ENCODE results near the gene FGD2.

FGD2 gene

DNA sequence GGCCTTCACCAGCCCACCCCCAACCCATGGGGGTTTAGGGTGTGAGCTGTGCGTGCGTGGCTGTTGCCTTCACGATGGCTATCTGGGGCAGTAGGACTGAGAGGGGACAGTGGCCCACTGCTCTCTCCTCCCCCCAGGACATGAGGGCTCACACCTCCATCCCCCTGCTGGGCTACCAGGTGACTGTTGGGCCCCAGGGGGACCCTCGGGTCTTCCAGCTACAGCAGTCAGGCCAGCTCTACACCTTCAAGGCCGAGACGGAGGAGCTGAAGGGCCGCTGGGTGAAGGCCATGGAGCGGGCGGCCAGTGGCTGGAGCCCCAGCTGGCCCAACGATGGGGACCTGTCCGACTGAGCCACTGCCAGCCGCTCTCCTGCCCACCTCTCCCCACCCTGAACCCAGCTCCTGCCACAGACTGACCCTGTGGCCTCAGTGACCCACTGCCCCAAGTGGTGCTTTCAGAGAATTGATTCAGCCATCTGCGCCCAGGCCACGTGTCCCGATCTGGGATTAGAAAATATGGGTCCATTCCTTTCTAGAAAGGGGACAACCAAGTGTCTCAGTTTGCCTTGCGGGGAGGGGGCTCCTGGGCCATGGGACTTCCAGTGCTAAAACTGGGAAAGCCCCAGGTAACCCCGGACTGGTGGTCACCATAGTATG is 22.5 kb downstream of the FGD2 start:
- H3K4me3 ChIP-seq (replicated peaks in 1 of 2; ENCODE audit: low read depth in 2 of 2, low read length in 2 of 2) = no peak overlapping the region

DNA sequence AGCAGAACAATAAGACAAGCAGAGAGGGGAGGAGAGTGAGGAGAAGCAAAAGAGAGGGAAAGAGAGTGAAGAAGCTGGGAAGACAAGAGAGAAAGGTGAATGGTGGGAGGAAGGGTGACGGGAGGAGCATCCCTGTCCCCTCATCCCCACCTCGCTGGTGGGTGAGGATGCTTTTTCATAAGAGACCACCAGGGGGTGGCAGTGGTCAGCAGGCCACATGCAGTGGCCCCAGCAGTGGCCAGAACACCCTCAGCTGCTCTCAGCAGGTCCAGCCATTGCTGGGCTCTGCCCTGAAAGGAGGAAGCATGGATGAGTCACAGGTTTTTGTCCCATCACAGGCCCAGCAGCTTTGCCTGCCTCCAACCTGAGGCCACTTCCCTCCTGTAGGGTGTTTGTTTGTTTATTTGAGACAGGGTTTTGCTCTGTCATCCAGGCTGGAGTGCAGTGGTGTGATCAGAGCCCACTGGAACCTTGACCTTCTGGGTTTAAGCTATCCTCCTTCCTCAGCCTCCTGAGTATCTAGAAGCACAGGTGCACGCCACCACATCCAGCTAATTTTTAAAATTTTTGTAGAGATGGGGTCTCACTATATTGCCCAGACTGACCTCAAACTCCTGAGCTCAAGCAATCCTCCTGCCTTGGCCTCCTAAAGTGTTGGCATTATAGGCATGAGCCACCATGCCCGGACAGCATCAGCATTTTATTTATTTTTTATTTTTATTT is 24.0 kb downstream of the FGD2 start:
- peak; percentile 89 to 93 for DNase-seq (ENCODE audit: low read depth in 2 of 2)
- no peak overlapping the region for H3K4me3 ChIP-seq (replicated peaks in 1 of 2; ENCODE audit: low read depth in 2 of 2, low read length in 2 of 2)
- TF ChIP-seq CTCF (IDR thresholded peaks at IDR 0.05; ENCODE audit: low read depth, low read length) = peak; percentile 82

More for the DNA sequence above, 22.5 kb downstream of the FGD2 start:
- no peak for TF ChIP-seq CTCF (IDR thresholded peaks at IDR 0.05; ENCODE audit: low read depth, low read length)
- no peak for DNase-seq (ENCODE audit: low read depth in 2 of 2)

GRCh38 chr6:37030599-37030998 is 25.1 kb downstream of the FGD2 start:
- no peak for TF ChIP-seq CTCF (IDR thresholded peaks at IDR 0.05; ENCODE audit: low read depth, low read length)
- no peak for DNase-seq (ENCODE audit: low read depth in 2 of 2)
- H3K4me3 ChIP-seq (replicated peaks in 1 of 2; ENCODE audit: low read depth in 2 of 2, low read length in 2 of 2) = no peak overlapping the region

GRCh38 chr6:37032239-37032638 is 26.8 kb downstream of the FGD2 start:
- no peak for TF ChIP-seq CTCF (IDR thresholded peaks at IDR 0.05; ENCODE audit: low read depth, low read length)
- no peak for DNase-seq (ENCODE audit: low read depth in 2 of 2)
- H3K4me3 ChIP-seq (replicated peaks in 1 of 2; ENCODE audit: low read depth in 2 of 2, low read length in 2 of 2) = no peak overlapping the region

DNA sequence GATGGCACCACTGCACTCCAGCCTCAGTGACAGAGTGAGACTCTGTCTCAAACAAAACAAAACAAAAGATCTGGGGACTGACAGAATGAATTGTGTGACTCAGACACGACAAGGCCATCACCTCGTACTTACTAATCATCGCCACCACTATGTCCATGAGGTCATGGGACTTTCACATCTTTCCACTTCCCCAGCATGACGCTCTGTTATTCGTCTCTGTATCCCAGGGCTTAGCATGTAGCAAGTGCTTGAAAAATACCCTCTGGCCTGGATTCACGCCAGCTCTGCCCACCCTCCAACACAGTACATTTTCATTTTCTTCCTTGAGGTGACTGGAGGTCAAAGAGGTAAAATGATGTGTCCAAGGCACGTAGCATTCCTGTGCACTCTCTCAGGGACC is 27.8 kb downstream of the FGD2 start:
- TF ChIP-seq CTCF (IDR thresholded peaks at IDR 0.05; ENCODE audit: low read depth, low read length) = no peak
- no peak overlapping the region for H3K4me3 ChIP-seq (replicated peaks in 1 of 2; ENCODE audit: low read depth in 2 of 2, low read length in 2 of 2)
- DNase-seq (ENCODE audit: low read depth in 2 of 2) = peak in 1 of 2 donors; percentile 25

- no peak overlapping the region for H3K4me3 ChIP-seq (replicated peaks in 1 of 2; ENCODE audit: low read depth in 2 of 2, low read length in 2 of 2)
- no peak for DNase-seq (ENCODE audit: low read depth in 2 of 2)
- no peak for TF ChIP-seq CTCF (IDR thresholded peaks at IDR 0.05; ENCODE audit: low read depth, low read length)
Measured at GRCh38 chr6:37033819-37034795, 28.7 kb downstream of the FGD2 start.

Measured in cardiac fibroblast (primary cell).